Upper lobe of right lung (tissue), 1 donor: ENCODE measurements around the gene GPR108. TPM values are rescaled to one million over a fixed set of nuclear protein-coding genes. Genes with fewer than 3 reads are reported as not detected.

ENCODE experiments used
- ATAC-seq: fragments of 200-7000 bp; cut with Tn5 transposase; one replicate; pipeline ENCODE4 v1.9.1; 2020; ENCODE audit warnings: mild to moderate bottlenecking, moderate library complexity
- DNase-seq: peaks from one replicate; pipeline ENCODE4 v3.0.0-alpha.2; 2020
- H3K27ac ChIP-seq: fragments of 200-600 bp; one replicate; pipeline ENCODE4 v1.8.0; 2022
- H3K27me3 ChIP-seq: fragments of 200-600 bp; one replicate; pipeline ENCODE4 v1.8.0; 2022; ENCODE audit warnings: mild to moderate bottlenecking
- H3K36me3 ChIP-seq: fragments of 200-600 bp; one replicate; pipeline ENCODE4 v1.8.0; 2022
- H3K4me1 ChIP-seq: fragments of 200-600 bp; one replicate; pipeline ENCODE4 v1.8.0; 2022
- H3K4me3 ChIP-seq: fragments of 200-600 bp; one replicate; pipeline ENCODE4 v1.8.0; 2022; ENCODE audit warnings: mild to moderate bottlenecking
- H3K9me3 ChIP-seq: fragments of 200-600 bp; one replicate; pipeline ENCODE4 v1.8.0; 2022
- CTCF ChIP-seq: fragments of 200-600 bp; IDR thresholded peaks from one replicate; pipeline ENCODE4 v1.8.0; 2022; ENCODE audit warnings: antibody characterized with exemption
- intact Hi-C: fragments of 100-400 bp; cut with DNase I; formaldehyde crosslinking; loops from one replicate; pipeline ENCODE4 v1.11.0; 2022
- total RNA-seq: library from RNA; stranded (reverse); fragmentation: NEBNext Ultra II Directional; extraction: Animal tissue kit (Norgen Biotek cat#: 25700); gene quantifications from one replicate; pipeline ENCODE4 v1.2.1, GENCODE V29; 2021
- donor health status: DM: no; HTN: yes; CAD: no; lungs with severe emphysema.

The GPR108 gene
- total RNA-seq, 1 donor from 2014 or later = 81.2 TPM

- Histone ChIP-seq H3K4me3 (no peak overlapping the region), H3K9me3 (no peaks in the 10 kb centered on the region), H3K36me3 (peaks cover 12% of the 10 kb centered on the region), H3K4me1 (peaks cover 20% of the 10 kb centered on the region), H3K27ac (no peak overlapping the region), H3K27me3 (no peaks in the 10 kb centered on the region)
- ATAC-seq = no peak
- DNase-seq = no peak
- intact Hi-C loops = no loop called here
- TF ChIP-seq CTCF = no peak
These were observed 5.6 kb downstream of the GPR108 start for GRCh38 chr19:6731822-6732221.

- ATAC-seq = no peak
- Histone ChIP-seq H3K36me3 (peaks cover 12% of the 10 kb centered on the region), H3K27ac (no peak overlapping the region), H3K4me1 (peaks cover 16% of the 10 kb centered on the region), H3K27me3 (no peaks in the 10 kb centered on the region), H3K9me3 (no peaks in the 10 kb centered on the region), H3K4me3 (no peak overlapping the region)
- no peak for TF ChIP-seq CTCF
- DNase-seq = no peak
- intact Hi-C loops = no loop called here
These were observed 6.3 kb downstream of the GPR108 start for GRCh38 chr19:6730941-6731670.

GRCh38 chr19:6730153-6730804 lies 7.1 kb downstream of the GPR108 start:
- peak overlapping the region; percentile 44 for H3K4me3 ChIP-seq
- peak; percentile 93 for ATAC-seq
- H3K27ac ChIP-seq = peak overlapping the region; percentile 70
- H3K36me3 ChIP-seq = peaks cover 12% of the 10 kb centered on the region
- intact Hi-C loops = no loop called here
- DNase-seq = peak; percentile 96
- H3K4me1 ChIP-seq = peaks cover 11% of the 10 kb centered on the region
- no peaks in the 10 kb centered on the region for H3K9me3 ChIP-seq
- no peak for TF ChIP-seq CTCF
- H3K27me3 ChIP-seq = no peaks in the 10 kb centered on the region

- intact Hi-C loops = no loop called here
- no peak for TF ChIP-seq CTCF
- ATAC-seq (no peak), DNase-seq (no peak)
- Histone ChIP-seq H3K27me3 (no peaks in the 10 kb centered on the region), H3K4me3 (peak overlapping the region; percentile 44), H3K36me3 (peaks cover 12% of the 10 kb centered on the region), H3K4me1 (peaks cover 10% of the 10 kb centered on the region), H3K9me3 (no peaks in the 10 kb centered on the region), H3K27ac (peak overlapping the region; percentile 70)
These were observed 7.7 kb downstream of the GPR108 start for GRCh38 chr19:6729573-6730152.

GRCh38 chr19:6728346-6728745 lies 9.0 kb downstream of the GPR108 start:
- peak overlapping the region; percentile 55 for H3K27ac ChIP-seq
- peaks cover 15% of the 10 kb centered on the region for H3K4me1 ChIP-seq
- no peaks in the 10 kb centered on the region for H3K9me3 ChIP-seq
- ATAC-seq (peak; percentile 46), DNase-seq (peak; percentile 79)
- intact Hi-C loops = no loop called here
- H3K36me3 ChIP-seq = peaks cover 12% of the 10 kb centered on the region
- no peak overlapping the region for H3K4me3 ChIP-seq
- H3K27me3 ChIP-seq = no peaks in the 10 kb centered on the region
- no peak for TF ChIP-seq CTCF
